ENCODE results near the gene ENO4. TPM values are rescaled to one million over a fixed set of nuclear protein-coding genes. Genes with fewer than 3 reads are reported as not detected.

Gene ENO4
- total and polyA plus RNA-seq, 2 experiments from 2014 or later: 0.24 to 0.44 TPM

- no peak overlapping the region for H3K4me2 ChIP-seq
- ATAC-seq: peak; percentile 83
- peaks cover 31% of the 10 kb centered on the region for H3K4me1 Mint-ChIP-seq
Measured at GRCh38 chr10:116802474-116802873, 46.8 kb upstream of the ENO4 start.

More at GRCh38 chr10:116802474-116802873, 46.8 kb upstream of the ENO4 start:
- Mint-ChIP-seq H3K4me3 (no peak overlapping the region), H3K9me3 (no peaks in the 10 kb centered on the region), H3K36me3 (ENCODE audit: low read depth) (no peaks in the 10 kb centered on the region), H3K27ac (no peak overlapping the region), H3K27me3 (ENCODE audit: insufficient read depth, low read depth, poor library complexity) (peaks cover 8% of the 10 kb centered on the region)
- Histone ChIP-seq H4K20me1 (replicated peaks; ENCODE audit: insufficient read depth) (no peaks in the 10 kb centered on the region), H3K79me2 (replicated peaks; ENCODE audit: insufficient read depth) (no peaks in the 10 kb centered on the region), H3K36me3 (ENCODE audit: insufficient read depth) (no peaks in the 10 kb centered on the region), H3K9me2 (ENCODE audit: insufficient read depth) (no peaks in the 10 kb centered on the region), H3K27me3 (ENCODE audit: insufficient read depth) (no peaks in the 10 kb centered on the region), H2AFZ (no peak overlapping the region), H3F3A (replicated peaks; ENCODE audit: low read depth) (no peaks in the 10 kb centered on the region), H3K27ac (ENCODE audit: low read depth) (no peak overlapping the region), H3K4me3 (no peak overlapping the region), H3K4me1 (ENCODE audit: insufficient read depth) (peaks cover 16% of the 10 kb centered on the region)
- DNase-seq (ENCODE audit: low spot score): peak; percentile 37
- TF ChIP-seq ZNF462 (CRISPR knock-in tag; IDR thresholded peaks at IDR 0.05) (no peak), JUNB (IDR thresholded peaks at IDR 0.05; ENCODE audit: unreplicated experiment) (no peak), CTCF (conservative IDR thresholded peaks at IDR 0.05; ENCODE audit: low read depth in 2 of 2) (peak in 1 of 2 experiments; percentile 28; a peak in 1 of 4 replicates), ZNF331 (CRISPR knock-in tag; IDR thresholded peaks at IDR 0.05; ENCODE audit: low read depth) (no peak)
